Heart right ventricle (tissue), 16 donors: Measurements from ENCODE around the gene SPRED3. TPM values are rescaled to one million over a fixed set of nuclear protein-coding genes. Genes with fewer than 3 reads are reported as not detected.

ENCODE experiments used
- ATAC-seq, 8 donors: fragments of 200-7000 bp; cut with Tn5 transposase; one replicate each; pipeline ENCODE4 v1.9.1; 2020; ENCODE audit warnings: mild to moderate bottlenecking in 8 of 8, moderate library complexity in 8 of 8, moderate number of reproducible peaks in 1 of 8
- DNase-seq, 2 donors: peaks; one replicate each; pipeline ENCODE4 v3.0.0-alpha.2; 2020
- H3K27ac ChIP-seq, 10 donors: fragments of 200-600 bp; sonication (generic) in 2 of 10; one replicate each; pipeline versions ENCODE4 v1.5.0 to v1.8.0; 2020 to 2022; ENCODE audit warnings: mild to moderate bottlenecking in 3 of 10
- H3K27me3 ChIP-seq, 7 donors: fragments of 200-600 bp; one replicate each; pipeline ENCODE4 v1.8.0; 2021 to 2022; ENCODE audit warnings: mild to moderate bottlenecking in 2 of 7
- H3K36me3 ChIP-seq, 9 donors: fragments of 200-600 bp; sonication (generic) in 1 of 9; one replicate each; pipeline versions ENCODE4 v1.5.0 to v1.8.0; 2020 to 2022; ENCODE audit warnings: mild to moderate bottlenecking in 2 of 9
- H3K4me1 ChIP-seq, 9 donors: fragments of 200-600 bp; sonication (generic) in 1 of 9; one replicate each; pipeline versions ENCODE4 v1.5.0 to v1.8.0; 2020 to 2022; ENCODE audit warnings: mild to moderate bottlenecking in 4 of 9
- H3K4me3 ChIP-seq, 10 donors: fragments of 200-600 bp; sonication (generic) in 2 of 10; one replicate each; pipeline versions ENCODE4 v1.5.0 to v1.8.0; 2020 to 2022; ENCODE audit warnings: mild to moderate bottlenecking in 7 of 10, moderate library complexity in 2 of 10
- H3K9me3 ChIP-seq, 11 donors: fragments of 200-600 bp in 10 of 11; sonication (generic) in 2 of 11; one replicate each; pipeline versions ENCODE4 v1.5.0 to v1.8.0; 2013 to 2022; ENCODE audit warnings: mild to moderate bottlenecking in 2 of 11, control low read depth in 1 of 11, moderate library complexity in 1 of 11
- CTCF ChIP-seq, 9 donors: fragments of 200-600 bp; sonication (generic) in 2 of 9; IDR thresholded peaks; one replicate each; pipeline versions ENCODE4 v1.5.0 to v1.8.0; 2021 to 2022; ENCODE audit warnings: antibody characterized with exemption in 9 of 9, mild to moderate bottlenecking in 5 of 9, moderate library complexity in 1 of 9
- WGBS, 2 donors: extraction: QIAGEN DNeasy Blood & Tissue Kit; methylation state at CpG; one replicate each; pipeline ENCODE4 v1.1.7; 2013; ENCODE audit warnings: inconsistent platforms in 1 of 2; 5-methylcytosine and 5-hydroxymethylcytosine counted together
- intact Hi-C, 10 donors: fragments of 100-400 bp; cut with DNase I; formaldehyde crosslinking; loops; one replicate each; pipeline versions ENCODE4 v1.11.1 to v1.14.2; 2022
- polyA plus RNA-seq, 2 donors: library from polyadenylated mRNA; stranded (reverse); fragments of 200-250 nt; gene quantifications; one replicate each; pipeline ENCODE4 v1.2.3, GENCODE V29; 2013
- total RNA-seq, 10 donors: library from RNA; stranded (reverse); fragmentation: NEBNext Ultra II Directional in 3 of 10; extraction: Animal tissue kit (Norgen Biotek cat#: 25700) in 3 of 10; gene quantifications; one replicate each; pipeline versions ENCODE4 v1.2.1 to v1.2.4, GENCODE V29; 2021 to 2023
- donor health status: Arrhythmogenic right ventricular cardiomyopathy.
- donor health status: ischemic (EF 13 %, LVEDD 7.1; RV severe dilation, severe dysfunction).
- donor health status: healthy with polysubstance abuse.
- donor health status: DM: no; HTN: yes; CAD: no.
- donor health status: DM: no; HTN: no; CAD: no.
- donor health status: ischemic (EF 25% LVEDD 6.9; RV normal size, moderate dysfunction).
- donor health status: ischemic (EF 25% LVEDD 5.7; RV mildly dilated, moderate dysfunction).
- donor health status: healthy.
- donor health status: DM: yes; HTN: yes; CAD: no.
- donor health status: Ischemic cardiomyopathy.
- donor health status: ischemic (EF 35%, LVEDD 5.7; RV mildly dilated, moderate dysfunction).
- donor health status: nonischemic (EF 11% LVEDD 7.7; RV severe dilation, severe dysfunction).
- donor health status: DM: yes; HTN: yes; CAD: no.
- donor health status: PGD.
- donor health status: ischemic (EF 29% LVEDD 5.4; RV normal size, mild dysfunction).
- donor health status: nonischemic (EF 23%, LVEDD 6.1; RV moderate dilation, normal function).

The SPRED3 gene
- total and polyA plus RNA-seq, 12 donors: 0.17 to 1.7 (median 0.54) TPM

DNA sequence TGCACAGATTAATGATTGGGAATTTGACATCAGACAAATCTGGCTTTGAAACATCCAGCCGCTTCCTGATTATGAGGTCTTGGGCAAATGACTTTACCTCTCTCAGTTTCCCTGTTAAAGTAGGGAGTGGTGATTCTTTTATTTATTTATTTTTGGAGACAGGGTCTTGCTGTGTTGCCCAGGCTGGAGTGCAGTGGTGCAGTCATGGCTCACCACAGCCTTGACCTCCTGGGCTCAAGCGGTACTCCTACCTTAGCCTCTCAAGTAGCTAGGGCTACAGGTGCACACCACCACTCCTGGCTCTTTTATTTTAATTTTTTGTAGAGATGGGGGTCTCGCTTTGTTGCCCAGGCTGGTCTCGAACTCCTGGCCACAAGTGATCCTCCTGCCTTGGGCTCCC, 11.4 kb upstream of the SPRED3 start:
- H3K36me3 ChIP-seq: peaks cover 0 to 60% (median 33%) of the 10 kb centered on the region in 9 donors
- 98 to 99% methylated on average over 4 of the region's 4 CpGs for WGBS, 2 donors

GRCh38 chr19:38378866-38379265, 9.6 kb upstream of the SPRED3 start:
- Histone ChIP-seq H3K4me3 (no peak overlapping the region), H3K4me1 (peaks cover 11 to 35% (median 23%) of the 10 kb centered on the region in 9 donors), H3K36me3 (peaks cover 0 to 78% (median 51%) of the 10 kb centered on the region in 9 donors), H3K27ac (no peak overlapping the region), H3K27me3 (no peaks in the 10 kb centered on the region), H3K9me3 (no peaks in the 10 kb centered on the region)
- 98 to 99% methylated on average over 10 of the region's 10 CpGs for WGBS, 2 donors
- TF ChIP-seq CTCF (IDR thresholded peaks at IDR 0.05): no peak
- DNase-seq (no peak), ATAC-seq (no peak)
- intact Hi-C loops: no loop called here

More for the DNA sequence above, 11.4 kb upstream of the SPRED3 start:
- Histone ChIP-seq H3K9me3 (no peaks in the 10 kb centered on the region), H3K4me1 (peaks cover 11 to 35% (median 23%) of the 10 kb centered on the region in 9 donors), H3K27ac (peak overlapping the region in 1 of 10 donors; percentile 95), H3K4me3 (no peak overlapping the region), H3K27me3 (no peaks in the 10 kb centered on the region)
- DNase-seq (no peak), ATAC-seq (no peak)
- intact Hi-C loops: no loop called here
- TF ChIP-seq CTCF (IDR thresholded peaks at IDR 0.05): no peak

DNA sequence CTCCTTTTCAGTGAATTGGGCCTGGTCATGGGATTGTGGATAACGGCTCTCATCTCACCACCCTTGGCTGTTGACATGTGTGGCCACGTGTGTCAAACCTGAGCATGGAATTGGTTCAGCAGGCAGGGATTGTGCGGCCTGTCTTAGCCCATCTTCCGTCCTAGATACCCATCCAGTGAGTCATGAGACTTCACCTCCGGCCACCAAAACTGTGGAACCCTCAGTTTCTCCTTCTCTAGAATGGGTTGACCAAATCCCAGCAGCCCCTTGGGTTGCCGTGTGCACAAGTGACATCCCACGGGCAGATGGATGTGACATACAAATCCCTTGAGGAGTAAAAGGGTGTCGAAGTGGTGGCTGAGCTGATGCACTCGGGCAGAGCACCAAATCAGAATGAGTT, 7.4 kb upstream of the SPRED3 start:
- Histone ChIP-seq H3K27me3 (peaks cover 0 to 20% (median 0%) of the 10 kb centered on the region in 7 donors), H3K4me1 (peaks cover 4 to 31% (median 13%) of the 10 kb centered on the region in 9 donors), H3K27ac (no peak overlapping the region), H3K4me3 (no peak overlapping the region), H3K9me3 (no peaks in the 10 kb centered on the region), H3K36me3 (peaks cover 0 to 98% (median 55%) of the 10 kb centered on the region in 9 donors)
- 80 to 87% methylated on average over 9 of the region's 9 CpGs for WGBS, 2 donors
- no peak for TF ChIP-seq CTCF (IDR thresholded peaks at IDR 0.05)
- DNase-seq (no peak), ATAC-seq (no peak)
- intact Hi-C loops: no loop called here

DNA sequence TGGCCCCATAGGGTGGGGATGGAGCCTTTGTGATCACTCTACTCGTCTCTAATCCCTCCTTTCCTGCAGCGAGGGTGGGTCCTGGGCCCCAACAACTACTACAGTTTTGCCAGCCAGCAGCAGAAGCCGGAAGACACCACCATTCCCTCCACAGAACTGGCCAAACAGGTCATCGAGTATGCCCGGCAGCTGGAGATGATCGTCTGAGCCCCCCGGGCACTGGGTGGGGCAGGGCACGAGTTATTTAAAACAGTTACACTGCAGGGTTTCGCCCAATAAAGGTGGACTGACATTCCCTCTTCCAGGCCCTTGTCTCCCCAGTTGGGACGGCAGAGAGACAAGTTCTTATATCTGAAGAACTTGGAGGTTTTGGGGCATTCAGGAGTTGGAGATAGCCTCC, 5.3 kb upstream of the SPRED3 start:
- no peak overlapping the region for H3K4me3 ChIP-seq
- intact Hi-C loops: no loop called here
- peaks cover 0 to 30% (median 0%) of the 10 kb centered on the region in 7 donors for H3K27me3 ChIP-seq
- peaks cover 0 to 82% (median 55%) of the 10 kb centered on the region in 9 donors for H3K36me3 ChIP-seq
- no peaks in the 10 kb centered on the region for H3K9me3 ChIP-seq
- no peak for DNase-seq
- peaks cover 11 to 31% (median 21%) of the 10 kb centered on the region in 9 donors for H3K4me1 ChIP-seq
- no peak for TF ChIP-seq CTCF (IDR thresholded peaks at IDR 0.05)
- 89 to 93% methylated on average over 10 of the region's 10 CpGs for WGBS, 2 donors
- H3K27ac ChIP-seq: no peak overlapping the region
- ATAC-seq: no peak
